Activated CD4-positive, alpha-beta memory T cell treated with anti-CD3 and anti-CD28 coated beads, Interleukin-2, amount 10 ng/mL, durations not matched to agents 7 days and 5 days (primary cell): ENCODE data around the gene KRTAP19-6. TPM values are rescaled to one million over a fixed set of nuclear protein-coding genes. Genes with fewer than 3 reads are reported as not detected.
"Not testable (repeated sequence)": the region's sequence is repeated elsewhere in the genome, so short reads cannot be mapped to it uniquely, and the experiment has no call there.

ENCODE experiments used
- CTCF ChIA-PET: fragments of 350-600 bp; sonication (Branson Sonifier 250); formaldehyde crosslinking; loops from one replicate; lab custom pipeline; 2021; ENCODE audit warnings: antibody characterized with exemption, inconsistent platforms; lab: Charles Lee
- POLR2A ChIA-PET: fragments of 350-600 bp; sonication (Branson Sonifier 250); formaldehyde crosslinking; loops from one replicate; lab custom pipeline; 2021; ENCODE audit warnings: antibody characterized with exemption; lab: Charles Lee
- DNase-seq: peaks from one replicate; pipeline ENCODE4 v3.0.0-alpha.2; 2020
- H3K27ac Mint-ChIP-seq: one replicate; pipeline ENCODE4 v1.8.0; 2021; ENCODE audit warnings: mild to moderate bottlenecking, mixed read lengths
- H3K27me3 Mint-ChIP-seq: one replicate; pipeline ENCODE4 v1.8.0; 2021; ENCODE audit warnings: mixed read lengths
- H3K36me3 Mint-ChIP-seq: one replicate; pipeline ENCODE4 v1.8.0; 2021; ENCODE audit warnings: low read depth, mixed read lengths
- H3K4me1 Mint-ChIP-seq: one replicate; pipeline ENCODE4 v1.8.0; 2021; ENCODE audit warnings: mixed read lengths
- H3K4me3 Mint-ChIP-seq: one replicate; pipeline ENCODE4 v1.8.0; 2021; ENCODE audit warnings: mild to moderate bottlenecking, mixed read lengths
- H3K9me3 Mint-ChIP-seq: one replicate; pipeline ENCODE4 v1.8.0; 2021; ENCODE audit warnings: mixed read lengths
- total RNA-seq, 2 experiments: library from RNA; stranded (reverse); gene quantifications; one replicate each; pipeline ENCODE4 v1.2.3, GENCODE V29; 2021

The KRTAP19-6 gene
- total RNA-seq, 2 experiments from 2014 or later = not detected

DNA sequence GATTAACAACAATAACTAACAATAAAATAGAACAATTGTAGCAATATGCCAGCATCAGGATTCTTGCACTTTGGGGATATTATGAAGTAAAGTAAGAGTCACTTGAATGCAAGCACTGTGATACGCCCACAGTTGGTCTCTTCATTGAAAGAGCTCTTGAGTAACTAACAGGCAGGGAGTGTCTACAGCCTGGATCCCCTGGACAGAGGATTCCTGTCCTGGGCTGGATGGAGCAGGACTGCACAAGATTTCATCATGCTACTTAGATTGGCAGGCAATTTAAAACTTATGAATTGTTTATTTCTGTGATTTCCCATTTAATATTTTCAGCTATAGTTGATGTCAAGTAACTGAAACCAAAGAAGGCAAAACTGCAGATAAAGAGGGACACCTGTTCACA lies 26.0 kb downstream of the KRTAP19-6 start:
- Mint-ChIP-seq H3K9me3 (no peaks in the 10 kb centered on the region), H3K27ac (no peak overlapping the region), H3K36me3 (no peaks in the 10 kb centered on the region), H3K4me1 (no peaks in the 10 kb centered on the region), H3K27me3 (no peaks in the 10 kb centered on the region), H3K4me3 (no peak overlapping the region)
- CTCF ChIA-PET = no interaction called here
- POLR2A ChIA-PET = no interaction called here
- no peak for DNase-seq

DNA sequence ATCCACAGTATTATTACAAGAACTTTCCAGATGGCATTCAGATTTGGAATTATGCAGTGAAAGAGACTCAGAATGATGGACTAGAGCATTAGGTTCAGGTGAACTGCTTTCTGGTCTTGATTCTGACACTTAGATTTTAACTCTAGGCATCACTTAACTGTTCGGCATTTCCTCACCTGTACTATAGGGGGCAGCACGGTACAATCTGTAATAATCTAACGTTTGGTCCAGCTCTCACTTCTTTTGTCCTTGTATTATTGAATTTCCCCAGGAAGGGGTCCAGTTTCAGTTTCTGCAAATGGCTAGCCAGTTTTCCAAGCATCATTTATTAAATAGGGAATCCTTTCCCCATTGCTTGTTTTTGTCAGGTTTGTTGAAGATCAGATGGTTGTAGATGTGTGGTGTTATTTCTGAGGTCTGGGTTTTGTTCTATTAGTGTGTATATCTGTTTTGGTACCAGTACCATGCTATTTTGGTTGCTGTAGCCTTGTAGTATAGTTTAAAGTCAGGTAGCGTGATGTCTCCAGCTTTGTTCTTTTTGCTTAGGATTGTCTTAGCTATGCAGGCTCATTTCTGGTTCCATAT lies 36.0 kb downstream of the KRTAP19-6 start:
- H3K27me3 Mint-ChIP-seq, POLR2A ChIA-PET, H3K4me3 Mint-ChIP-seq, DNase-seq, H3K9me3 Mint-ChIP-seq, H3K27ac Mint-ChIP-seq, H3K36me3 Mint-ChIP-seq, H3K4me1 Mint-ChIP-seq: not testable (repeated sequence)
- CTCF ChIA-PET = interaction anchor here (0.7 to 1.4 kb wide), 4 partner anchors 9 to 334 kb away, joined by 3 read pairs; partner anchors contain the start of gene KRTAP19-4

- no peaks in the 10 kb centered on the region for H3K27me3 Mint-ChIP-seq
- H3K9me3 Mint-ChIP-seq = no peaks in the 10 kb centered on the region
- no peaks in the 10 kb centered on the region for H3K4me1 Mint-ChIP-seq
- H3K27ac Mint-ChIP-seq = no peak within 1 kb of the TSS
- ChIA-PET POLR2A (no interaction called here), CTCF (no interaction called here)
- no peak within 1 kb of the TSS for H3K4me3 Mint-ChIP-seq
- DNase-seq = no peak
- no peaks in the 10 kb centered on the region for H3K36me3 Mint-ChIP-seq
Measured at GRCh38 chr21:30502041-30502440, 39.6 kb downstream of the KRTAP19-6 start, which contains the start of gene KRTAP19-5. KRTAP19-5 (minus strand) TSS chr21:30502141; CDS start chr21:30502090, 51 bp downstream.

DNA sequence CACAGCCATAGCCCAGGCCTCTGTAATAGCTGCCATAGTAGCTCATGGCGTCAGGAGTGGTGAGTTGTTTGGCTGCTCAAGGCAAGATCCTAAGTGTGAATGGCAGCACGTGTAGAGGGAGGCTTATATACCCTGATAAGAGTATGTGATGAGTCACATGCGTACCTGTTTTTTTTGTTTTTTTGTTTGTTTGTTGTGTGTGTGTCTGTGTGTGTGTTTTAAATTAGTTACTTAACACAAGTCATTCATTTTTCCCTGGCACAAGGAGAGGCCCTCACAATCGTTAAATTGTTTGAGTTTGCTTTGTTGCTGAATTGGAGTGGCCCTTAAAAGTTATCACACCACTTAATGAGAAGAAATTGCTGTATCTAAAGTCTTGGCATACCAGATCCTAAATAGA lies 44.6 kb downstream of the KRTAP19-6 start, which contains the start of gene KRTAP19-4:
Gene KRTAP19-4 (minus strand): TSS at position 101 of the 400 bp plus-strand sequence. CDS start 55 bp downstream, at position 46.
- ChIA-PET CTCF (interaction anchor here (0.9 kb wide), 1 partner anchor 8 kb away, joined by 3 read pairs; no protein-coding TSS in a partner anchor), POLR2A (no interaction called here)
- no peak for DNase-seq
- Mint-ChIP-seq H3K36me3 (no peaks in the 10 kb centered on the region), H3K9me3 (no peaks in the 10 kb centered on the region), H3K4me1 (no peaks in the 10 kb centered on the region), H3K27ac (no peak within 1 kb of the TSS), H3K27me3 (no peaks in the 10 kb centered on the region), H3K4me3 (no peak within 1 kb of the TSS)

DNA sequence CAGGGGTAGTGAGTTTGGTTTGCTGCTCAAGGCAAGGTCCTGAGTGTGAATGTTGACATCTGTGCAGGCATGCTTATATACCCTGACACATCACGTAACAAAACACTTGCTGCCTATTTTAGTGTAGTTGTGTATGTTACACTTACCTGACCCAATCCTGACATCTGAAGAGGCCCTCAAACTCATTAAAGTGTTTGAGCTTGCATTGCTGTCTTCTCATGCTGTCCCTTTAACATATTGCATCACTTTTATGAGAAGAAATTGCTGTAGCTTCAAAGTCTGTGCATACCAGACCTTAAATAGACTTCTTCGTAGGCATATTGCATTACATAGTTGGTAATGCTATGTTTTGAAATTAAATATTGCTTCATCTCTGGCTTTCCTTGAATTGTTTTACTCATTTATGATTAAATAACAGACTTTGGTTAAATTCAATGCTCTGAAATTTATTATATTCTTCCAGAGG lies 49.7 kb downstream of the KRTAP19-6 start, which contains the start of gene KRTAP19-3:
Gene KRTAP19-3 (minus strand): TSS at position 51 of the 466 bp plus-strand sequence. CDS start 56 bp downstream, outside the sequence.
- no peaks in the 10 kb centered on the region for H3K27me3 Mint-ChIP-seq
- no peak within 1 kb of the TSS for H3K27ac Mint-ChIP-seq
- no peaks in the 10 kb centered on the region for H3K36me3 Mint-ChIP-seq
- no peaks in the 10 kb centered on the region for H3K4me1 Mint-ChIP-seq
- no peak within 1 kb of the TSS for H3K4me3 Mint-ChIP-seq
- ChIA-PET POLR2A (no interaction called here), CTCF (no interaction called here)
- no peak for DNase-seq
- peaks cover 3% of the 10 kb centered on the region for H3K9me3 Mint-ChIP-seq

Other genes with a start within 250 kb of the KRTAP19-6 start
- gene KRTAP26-1, start 221.5 kb downstream of the KRTAP19-6 start, total RNA-seq = not detected
- gene KRTAP27-1, start 204.2 kb downstream of the KRTAP19-6 start, total RNA-seq = not detected
- gene KRTAP23-1, start 193.3 kb downstream of the KRTAP19-6 start, total RNA-seq = not detected
- not detected for gene KRTAP13-2, start 169.6 kb downstream of the KRTAP19-6 start, total RNA-seq
- gene KRTAP13-1, start 145.8 kb downstream of the KRTAP19-6 start, total RNA-seq = not detected
- not detected for gene KRTAP13-3, start 115.9 kb downstream of the KRTAP19-6 start, total RNA-seq
- gene KRTAP13-4, start 111.6 kb downstream of the KRTAP19-6 start, total RNA-seq = not detected
- not detected for gene KRTAP15-1, start 101.6 kb downstream of the KRTAP19-6 start, total RNA-seq
- not detected for gene KRTAP19-1, start 61.5 kb downstream of the KRTAP19-6 start, total RNA-seq
- gene KRTAP19-2, start 54.4 kb downstream of the KRTAP19-6 start, total RNA-seq = not detected
- gene KRTAP19-3, start 49.9 kb downstream of the KRTAP19-6 start, total RNA-seq = not detected
- gene KRTAP19-4, start 44.7 kb downstream of the KRTAP19-6 start, total RNA-seq = not detected
- not detected for gene KRTAP19-5, start 39.7 kb downstream of the KRTAP19-6 start, total RNA-seq
- gene KRTAP19-7, start 19.4 kb upstream of the KRTAP19-6 start, total RNA-seq = not detected
- gene KRTAP22-2, start 48.5 kb upstream of the KRTAP19-6 start, total RNA-seq = not detected
- gene KRTAP6-3, start 50.6 kb upstream of the KRTAP19-6 start, total RNA-seq = not detected
- not detected for gene KRTAP6-2, start 57.0 kb upstream of the KRTAP19-6 start, total RNA-seq
- not detected for gene KRTAP22-1, start 59.2 kb upstream of the KRTAP19-6 start, total RNA-seq
- gene KRTAP6-1, start 72.1 kb upstream of the KRTAP19-6 start, total RNA-seq = not detected
- gene KRTAP20-1, start 74.6 kb upstream of the KRTAP19-6 start, total RNA-seq = not detected
- gene KRTAP20-4, start 78.8 kb upstream of the KRTAP19-6 start, total RNA-seq = not detected
- gene KRTAP20-2, start 93.3 kb upstream of the KRTAP19-6 start, total RNA-seq = not detected
- gene KRTAP20-3, start 101.0 kb upstream of the KRTAP19-6 start, total RNA-seq = not detected
- not detected for gene KRTAP21-3, start 176.9 kb upstream of the KRTAP19-6 start, total RNA-seq
- not detected for gene KRTAP21-2, start 205.4 kb upstream of the KRTAP19-6 start, total RNA-seq
- not detected for gene KRTAP21-1, start 213.6 kb upstream of the KRTAP19-6 start, total RNA-seq